SU-DHL-6 (cell line): ENCODE results near the gene NIFK.

Source experiments
- H2AFZ ChIP-seq: fragments of 200-600 bp; sonication (generic); 2 replicates; pipeline ENCODE4 v1.6.1; 2014; ENCODE audit warnings: low read depth, mild to moderate bottlenecking, moderate library complexity, mixed read lengths, antibody characterized with exemption, low read length; ENCODE audit not compliant: severe bottlenecking
- H3F3A ChIP-seq: fragments of 200-600 bp; shearing (Covaris generic); 2 replicates; pipeline ENCODE4 v1.6.0; 2016; ENCODE audit warnings: antibody characterized with exemption, mild to moderate bottlenecking; ENCODE audit not compliant: insufficient read depth
- H3K27ac ChIP-seq: fragments of 200-600 bp; sonication (generic); 2 replicates; pipeline ENCODE4 v1.5.1; 2016; ENCODE audit warnings: low read depth, mild to moderate bottlenecking, low read length, moderate library complexity, mixed read lengths
- H3K27me3 ChIP-seq: fragments of 200-600 bp; sonication (generic), shearing (Covaris generic); 2 replicates; pipeline ENCODE4 v1.6.0; 2014; ENCODE audit warnings: mild to moderate bottlenecking, low read length
- H3K36me3 ChIP-seq: fragments of 200-600 bp; sonication (generic); 2 replicates; pipeline ENCODE4 v1.6.1; 2014; ENCODE audit warnings: mild to moderate bottlenecking, low read length, mixed read lengths
- H3K4me2 ChIP-seq: fragments of 300-600, 200-600 bp; shearing (Covaris generic), sonication (generic); 2 replicates; pipeline ENCODE4 v1.6.0; 2014; ENCODE audit warnings: low read length, low read depth, mild to moderate bottlenecking; ENCODE audit not compliant: poor library complexity, severe bottlenecking
- H3K4me3 ChIP-seq: fragments of 200-600 bp; sonication (generic); 2 replicates; pipeline ENCODE4 v1.5.1; 2014; ENCODE audit warnings: antibody characterized with exemption, low read length, mild to moderate bottlenecking, mixed read lengths; ENCODE audit not compliant: insufficient read depth, poor library complexity, severe bottlenecking
- H3K79me2 ChIP-seq: fragments of 200-600 bp; sonication (generic); 2 replicates; pipeline ENCODE4 v1.6.1; 2014; ENCODE audit warnings: mild to moderate bottlenecking, low read length, moderate library complexity; ENCODE audit not compliant: insufficient read depth
- H3K9ac ChIP-seq: fragments of 200-600 bp; sonication (generic); 2 replicates; pipeline ENCODE4 v1.7.0; 2014; ENCODE audit warnings: mild to moderate bottlenecking, low read length
- H3K9me2 ChIP-seq: fragments of 200-600 bp; sonication (generic); replicated peaks from 2 replicates; pipeline ENCODE4 v1.6.1; 2014; ENCODE audit warnings: low read length; ENCODE audit not compliant: insufficient read depth
- H3K9me3 ChIP-seq: fragments of 200-600 bp; sonication (generic); 2 replicates; pipeline ENCODE4 v1.6.1; 2014; ENCODE audit warnings: low read length, mixed read lengths; ENCODE audit not compliant: insufficient read depth
- H4K20me1 ChIP-seq: fragments of 200-600 bp; sonication (generic); 2 replicates; pipeline ENCODE4 v1.6.1; 2014; ENCODE audit warnings: low read depth, mild to moderate bottlenecking, antibody characterized with exemption, low read length, moderate library complexity, mixed read lengths
- EZH2phosphoT487 ChIP-seq: fragments of 200-600 bp; sonication (generic), shearing (Covaris generic); conservative IDR thresholded peaks from 2 replicates; pipeline ENCODE4 v1.6.1; 2018; ENCODE audit warnings: mild to moderate bottlenecking, antibody characterized with exemption, low read length, moderate library complexity, mixed read lengths
- TF ChIP-seq, protein P1 (sequence below): fragments of 200-600 bp; sonication (generic); IDR thresholded peaks from one replicate; pipeline ENCODE4 v1.5.1; 2017; ENCODE audit warnings: antibody characterized with exemption, mild to moderate bottlenecking, low read length, moderate library complexity; ENCODE audit not compliant: insufficient read depth, poor library complexity, severe bottlenecking

NIFK gene

DNA sequence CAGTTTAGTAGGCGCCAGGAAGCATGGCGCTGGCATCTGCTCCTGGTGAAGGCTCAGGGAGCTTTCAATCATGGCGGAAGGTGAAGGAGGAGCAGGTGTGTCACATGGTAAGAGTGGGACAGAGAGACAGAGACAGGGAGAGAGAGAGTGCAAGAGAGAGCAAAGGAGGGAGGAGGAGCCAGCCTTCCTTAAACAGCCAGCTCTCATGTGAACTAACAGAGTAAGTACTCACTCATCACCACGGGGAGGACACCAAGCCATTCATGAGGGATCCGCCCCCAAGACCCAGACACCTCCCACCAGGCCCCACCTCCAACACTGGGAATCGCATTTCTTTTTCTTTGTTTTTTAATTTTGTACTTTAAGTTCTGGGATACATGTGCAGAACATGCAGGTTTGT, 46.6 kb downstream of the NIFK start:
- no peak overlapping the region for H3K4me3 ChIP-seq
- H3K9ac ChIP-seq, result no peak overlapping the region
- H3K9me3 ChIP-seq, result no peaks in the 10 kb centered on the region
- H3K36me3 ChIP-seq, result no peaks in the 10 kb centered on the region
- H3F3A ChIP-seq, result no peaks in the 10 kb centered on the region
- H3K27ac ChIP-seq, result no peak overlapping the region
- no peaks in the 10 kb centered on the region for H3K27me3 ChIP-seq
- no peak for TF ChIP-seq EZH2phosphoT487
- TF ChIP-seq, protein P1, sequence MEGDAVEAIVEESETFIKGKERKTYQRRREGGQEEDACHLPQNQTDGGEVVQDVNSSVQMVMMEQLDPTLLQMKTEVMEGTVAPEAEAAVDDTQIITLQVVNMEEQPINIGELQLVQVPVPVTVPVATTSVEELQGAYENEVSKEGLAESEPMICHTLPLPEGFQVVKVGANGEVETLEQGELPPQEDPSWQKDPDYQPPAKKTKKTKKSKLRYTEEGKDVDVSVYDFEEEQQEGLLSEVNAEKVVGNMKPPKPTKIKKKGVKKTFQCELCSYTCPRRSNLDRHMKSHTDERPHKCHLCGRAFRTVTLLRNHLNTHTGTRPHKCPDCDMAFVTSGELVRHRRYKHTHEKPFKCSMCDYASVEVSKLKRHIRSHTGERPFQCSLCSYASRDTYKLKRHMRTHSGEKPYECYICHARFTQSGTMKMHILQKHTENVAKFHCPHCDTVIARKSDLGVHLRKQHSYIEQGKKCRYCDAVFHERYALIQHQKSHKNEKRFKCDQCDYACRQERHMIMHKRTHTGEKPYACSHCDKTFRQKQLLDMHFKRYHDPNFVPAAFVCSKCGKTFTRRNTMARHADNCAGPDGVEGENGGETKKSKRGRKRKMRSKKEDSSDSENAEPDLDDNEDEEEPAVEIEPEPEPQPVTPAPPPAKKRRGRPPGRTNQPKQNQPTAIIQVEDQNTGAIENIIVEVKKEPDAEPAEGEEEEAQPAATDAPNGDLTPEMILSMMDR, result no peak
- H3K79me2 ChIP-seq, result no peaks in the 10 kb centered on the region
- H4K20me1 ChIP-seq, result no peaks in the 10 kb centered on the region
- H2AFZ ChIP-seq, result no peak overlapping the region
- no peaks in the 10 kb centered on the region for H3K9me2 ChIP-seq
- no peak overlapping the region for H3K4me2 ChIP-seq

DNA sequence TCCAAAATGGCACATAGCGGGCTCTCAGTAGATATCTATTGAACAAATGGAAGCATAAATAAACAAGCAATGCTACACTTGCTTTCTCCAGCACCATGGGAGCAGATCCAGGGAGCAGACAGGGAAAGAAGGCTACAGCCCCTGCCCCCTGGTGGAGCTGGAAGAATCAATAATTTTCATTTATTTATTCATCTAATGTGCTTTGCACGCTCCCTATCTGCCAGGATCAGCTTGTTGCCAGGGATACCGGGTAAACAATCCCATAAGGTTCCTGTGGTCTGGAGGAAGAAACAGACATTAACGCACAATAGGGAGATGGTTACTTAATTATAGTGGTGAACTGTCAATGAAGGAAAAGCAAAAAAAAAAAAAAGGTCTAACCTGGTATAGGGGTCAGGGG, 47.3 kb downstream of the NIFK start:
- H3F3A ChIP-seq, result no peaks in the 10 kb centered on the region
- no peaks in the 10 kb centered on the region for H4K20me1 ChIP-seq
- H3K9ac ChIP-seq, result no peak overlapping the region
- H2AFZ ChIP-seq, result no peak overlapping the region
- H3K9me3 ChIP-seq, result no peaks in the 10 kb centered on the region
- TF ChIP-seq EZH2phosphoT487, result no peak
- TF ChIP-seq, protein P1, result no peak
- no peaks in the 10 kb centered on the region for H3K79me2 ChIP-seq
- H3K4me3 ChIP-seq, result no peak overlapping the region
- H3K27me3 ChIP-seq, result no peaks in the 10 kb centered on the region
- no peaks in the 10 kb centered on the region for H3K9me2 ChIP-seq
- no peak overlapping the region for H3K27ac ChIP-seq
- no peaks in the 10 kb centered on the region for H3K36me3 ChIP-seq
- H3K4me2 ChIP-seq, result no peak overlapping the region

DNA sequence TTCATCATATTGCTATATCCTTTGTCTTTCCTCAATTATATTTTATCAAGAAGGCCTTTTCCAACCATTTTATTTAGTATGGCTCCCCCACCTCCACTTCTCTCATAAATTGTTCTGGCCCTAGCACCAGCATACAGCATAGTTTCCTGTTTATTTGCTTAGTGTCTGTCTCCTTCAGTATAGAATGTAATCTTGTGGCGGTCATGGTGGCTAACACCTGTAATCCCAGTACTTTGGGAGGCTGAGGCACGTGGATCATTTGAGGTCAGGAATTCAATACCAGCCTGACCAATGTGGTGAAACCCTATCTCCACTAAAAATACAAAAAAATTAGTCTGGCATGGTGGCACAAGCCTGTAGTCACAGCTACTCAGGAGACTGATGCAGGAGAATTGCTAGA, 47.9 kb downstream of the NIFK start:
- H3K4me3 ChIP-seq, result no peak overlapping the region
- H3K9me3 ChIP-seq, result no peaks in the 10 kb centered on the region; the same call in 1 of the 2 replicates
- no peaks in the 10 kb centered on the region for H3K27me3 ChIP-seq
- H4K20me1 ChIP-seq, result no peaks in the 10 kb centered on the region
- TF ChIP-seq, protein P1, result no peak
- TF ChIP-seq EZH2phosphoT487, result no peak
- no peaks in the 10 kb centered on the region for H3K36me3 ChIP-seq
- H3K79me2 ChIP-seq, result no peaks in the 10 kb centered on the region
- H3K9me2 ChIP-seq, result no peaks in the 10 kb centered on the region
- H3F3A ChIP-seq, result no peaks in the 10 kb centered on the region
- no peak overlapping the region for H3K9ac ChIP-seq
- H3K27ac ChIP-seq, result no peak overlapping the region
- no peak overlapping the region for H3K4me2 ChIP-seq
- no peak overlapping the region for H2AFZ ChIP-seq

DNA sequence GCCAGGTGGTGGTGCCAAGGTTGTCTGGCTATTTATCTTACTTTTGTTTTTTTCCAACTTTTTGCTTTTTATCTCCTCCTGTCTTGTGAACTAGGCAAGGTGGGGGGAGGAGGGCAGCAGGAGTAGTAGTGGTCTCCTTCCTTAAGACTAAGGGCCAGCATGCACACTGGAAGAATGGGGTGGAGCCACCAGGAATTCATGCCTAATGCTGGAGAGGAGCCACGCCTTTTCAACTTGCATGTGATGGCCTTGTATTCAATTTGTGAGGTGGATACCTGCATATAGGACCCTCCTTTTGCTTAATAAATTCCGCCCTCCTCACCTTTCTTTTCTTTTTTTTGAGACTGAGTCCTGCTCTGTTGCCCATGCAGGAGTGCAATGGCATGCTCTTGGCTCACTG, 49.8 kb downstream of the NIFK start:
- no peaks in the 10 kb centered on the region for H4K20me1 ChIP-seq
- TF ChIP-seq, protein P1, result no peak
- TF ChIP-seq EZH2phosphoT487, result no peak

More for the DNA sequence above, 49.8 kb downstream of the NIFK start:
- no peak overlapping the region for H3K27ac ChIP-seq
- no peak overlapping the region for H3K4me2 ChIP-seq
- H3F3A ChIP-seq, result no peaks in the 10 kb centered on the region
- H2AFZ ChIP-seq, result no peak overlapping the region
- H3K9ac ChIP-seq, result no peak overlapping the region
- H3K79me2 ChIP-seq, result no peaks in the 10 kb centered on the region
- no peak overlapping the region for H3K4me3 ChIP-seq
- no peaks in the 10 kb centered on the region for H3K9me2 ChIP-seq
- H3K27me3 ChIP-seq, result no peaks in the 10 kb centered on the region
- H3K9me3 ChIP-seq, result peaks cover 18% of the 10 kb centered on the region; the same call in 1 of the 2 replicates
- no peaks in the 10 kb centered on the region for H3K36me3 ChIP-seq
